ENCODE results near the gene TRAPPC1. TPM values are rescaled to one million over a fixed set of nuclear protein-coding genes. Genes with fewer than 3 reads are reported as not detected.

TRAPPC1 gene
- total and polyA plus RNA-seq, 10 of the 15 experiments (the other 5 are each of a cell fraction or from before 2014, with no cell fraction given): 31.3 to 306 (median 134) TPM

GRCh38 chr17:7897773-7898172 lies 34.0 kb downstream of the TRAPPC1 start:
- no peaks in the 10 kb centered on the region for H3K79me2 ChIP-seq (ENCODE audit: control insufficient read depth, insufficient read depth, low read length)

More at GRCh38 chr17:7897773-7898172, 34.0 kb downstream of the TRAPPC1 start:
- SMC1A ChIA-PET (ENCODE audit: uncharacterized antibody, unreplicated experiment): interaction anchor here (0.7 to 2.8 kb wide), 4 partner anchors 33 to 247 kb away, joined by 3 to 12 read pairs (median 8); partner anchors contain the start of gene ATP1B2
- Histone ChIP-seq H3K27ac (ENCODE audit: control insufficient read depth, insufficient read depth) (no peak overlapping the region), H3K4me1 (ENCODE audit: control insufficient read depth, insufficient read depth, low read length) (no peaks in the 10 kb centered on the region), H3K4me2 (ENCODE audit: control insufficient read depth, insufficient read depth) (no peak overlapping the region), H3K36me3 (ENCODE audit: control insufficient read depth in 2 of 2, insufficient read depth in 2 of 2, low read length in 1 of 2) (peaks cover 31 to 52% of the 10 kb centered on the region in 2 experiments), H3K9ac (ENCODE audit: control insufficient read depth, insufficient read depth, low read length) (no peak overlapping the region), H3K27me3 (replicated peaks in 1 of 2; ENCODE audit: control insufficient read depth in 2 of 2, insufficient read depth in 2 of 2, low read length in 1 of 2) (no peaks in the 10 kb centered on the region), H2AFZ (ENCODE audit: control insufficient read depth, low read depth, low read length) (no peak overlapping the region), H4K20me1 (ENCODE audit: control insufficient read depth, insufficient read depth) (no peaks in the 10 kb centered on the region), H3K9me3 (replicated peaks; ENCODE audit: control insufficient read depth, insufficient read depth, low read length) (no peaks in the 10 kb centered on the region), H3K4me3 (no peak overlapping the region)
- no TSS peak for BruUV-seq (replicated peaks)
- CTCF ChIA-PET: interaction anchor here (0.9 to 1.7 kb wide), 9 partner anchors 29 to 163 kb away, joined by 3 to 5 read pairs (median 4); partner anchors contain the start of gene NAA38
- intact Hi-C loops (cut with micrococcal nuclease; ENCODE audit: unreplicated experiment) (loop anchor here (5.0 kb wide), 1 partner anchor 35 kb away; no protein-coding TSS in a partner anchor), in situ Hi-C loops (cut with MboI) (no loop called here)
- FAIRE-seq (peak; percentile 56), DNase-seq (ENCODE audit: low read depth, low spot score) (no peak), ATAC-seq (peak; percentile 35; the same call in 1 of the 3 replicates)
- POLR2A ChIA-PET: interaction anchor here (1.1 kb wide), 1 partner anchor 18 kb away, joined by 4 read pairs; no protein-coding TSS in a partner anchor
- TF ChIP-seq SMC3 (IDR thresholded peaks at IDR 0.05; ENCODE audit: borderline replicate concordance, low read length) (peak; percentile 35; the same call in 1 of the 2 replicates), CTCF (IDR thresholded peaks at IDR 0.05 in 2 of 3, conservative IDR thresholded peaks at IDR 0.05 in 1 of 3; ENCODE audit: control insufficient read depth in 2 of 3, extremely low read depth in 1 of 3, insufficient read depth in 1 of 3, low read depth in 3 of 3, low read length in 3 of 3) (peak in 2 of 3 experiments; percentile 31 to 34; a peak in 5 of 6 replicates), BHLHE40 (IDR thresholded peaks at IDR 0.05; ENCODE audit: borderline replicate concordance in 1 of 2, low read depth in 2 of 2, low read length in 1 of 2) (no peak), MTA3 (IDR thresholded peaks at IDR 0.05; ENCODE audit: borderline replicate concordance, low read length) (no peak), RAD21 (IDR thresholded peaks at IDR 0.05; ENCODE audit: insufficient read depth, low read depth, low read length) (peak; percentile 54), GABPA (IDR thresholded peaks at IDR 0.05; ENCODE audit: low read depth) (no peak), TCF7 (IDR thresholded peaks at IDR 0.05; ENCODE audit: borderline replicate concordance) (no peak), NFXL1 (IDR thresholded peaks at IDR 0.05; ENCODE audit: borderline replicate concordance) (no peak), MLLT1 (IDR thresholded peaks at IDR 0.05) (no peak), TCF3 (IDR thresholded peaks at IDR 0.05; ENCODE audit: borderline replicate concordance, insufficient read depth, low read depth, low read length) (no peak), EZH2 (IDR thresholded peaks at IDR 0.05; ENCODE audit: borderline replicate concordance, control insufficient read depth, low read depth, low read length) (no peak), CEBPZ (IDR thresholded peaks at IDR 0.05; ENCODE audit: low read depth, low read length) (no peak), ATF3 (IDR thresholded peaks at IDR 0.05; ENCODE audit: borderline replicate concordance, extremely low read depth, low read depth, low read length) (no peak), CHD1 (IDR thresholded peaks at IDR 0.05; ENCODE audit: low read depth, low read length) (no peak), KAT2A (conservative IDR thresholded peaks at IDR 0.05; ENCODE audit: control insufficient read depth, low read depth, low read length) (no peak), BMI1 (IDR thresholded peaks at IDR 0.05; ENCODE audit: borderline replicate concordance) (no peak)
- RAD21 ChIA-PET (ENCODE audit: unreplicated experiment): interaction anchor here (0.6 to 0.7 kb wide), 2 partner anchors 14 to 133 kb away, joined by 3 read pairs; no protein-coding TSS in a partner anchor
- WGBS (ENCODE audit: insufficient coverage, insufficient replicate concordance, low lambda C conversion rate, missing lambda C conversion rate): 42% methylated on average over 6 of the region's 6 CpGs

Data from GM12878 (cell line).